ENCODE data around the gene CDYL.

Gene CDYL

GRCh38 chr6:4950836-4951533 lies 174.8 kb downstream of the CDYL start:
- peaks cover 3% of the 10 kb centered on the region for H3K4me1 ChIP-seq
- H3K27ac ChIP-seq, result no peak overlapping the region
- no peaks in the 10 kb centered on the region for H3K79me2 ChIP-seq
- no peaks in the 10 kb centered on the region for H3K9me3 ChIP-seq (ENCODE audit: control insufficient read depth, low read length)
- H2AFZ ChIP-seq, result no peak overlapping the region
- no peak overlapping the region for H3K9ac ChIP-seq
- no peak overlapping the region for H3K4me3 ChIP-seq (ENCODE audit: low read depth, low read length)
- H3K27me3 ChIP-seq (ENCODE audit: control insufficient read depth, insufficient read depth, low read length), result no peaks in the 10 kb centered on the region
- TF ChIP-seq CTCF (IDR thresholded peaks at IDR 0.05), result no peak
- H3K36me3 ChIP-seq (ENCODE audit: control insufficient read depth, insufficient read depth, low read length), result no peaks in the 10 kb centered on the region
- no peak overlapping the region for H3K4me2 ChIP-seq (ENCODE audit: low read length)

GRCh38 chr6:4953440-4953839 lies 177.2 kb downstream of the CDYL start:
- H3K27me3 ChIP-seq (ENCODE audit: control insufficient read depth, insufficient read depth, low read length), result no peaks in the 10 kb centered on the region
- no peaks in the 10 kb centered on the region for H3K79me2 ChIP-seq
- no peak overlapping the region for H3K4me3 ChIP-seq (ENCODE audit: low read depth, low read length)
- no peak overlapping the region for H3K27ac ChIP-seq
- no peak overlapping the region for H3K9ac ChIP-seq
- no peak overlapping the region for H2AFZ ChIP-seq
- no peak for TF ChIP-seq CTCF (IDR thresholded peaks at IDR 0.05)
- no peak overlapping the region for H3K4me2 ChIP-seq (ENCODE audit: low read length)
- no peaks in the 10 kb centered on the region for H3K4me1 ChIP-seq
- H3K36me3 ChIP-seq (ENCODE audit: control insufficient read depth, insufficient read depth, low read length), result no peaks in the 10 kb centered on the region
- no peaks in the 10 kb centered on the region for H3K9me3 ChIP-seq (ENCODE audit: control insufficient read depth, low read length)

- Histone ChIP-seq H3K36me3 (ENCODE audit: control insufficient read depth, insufficient read depth, low read length) (no peaks in the 10 kb centered on the region), H3K79me2 (no peaks in the 10 kb centered on the region), H2AFZ (no peak overlapping the region), H3K27ac (no peak overlapping the region), H3K9ac (no peak overlapping the region), H3K4me1 (no peaks in the 10 kb centered on the region), H3K27me3 (ENCODE audit: control insufficient read depth, insufficient read depth, low read length) (no peaks in the 10 kb centered on the region), H3K4me2 (ENCODE audit: low read length) (no peak overlapping the region), H3K9me3 (ENCODE audit: control insufficient read depth, low read length) (no peaks in the 10 kb centered on the region), H3K4me3 (ENCODE audit: low read depth, low read length) (no peak overlapping the region)
- no peak for TF ChIP-seq CTCF (IDR thresholded peaks at IDR 0.05)
Observed at GRCh38 chr6:4956625-4957024, 180.4 kb downstream of the CDYL start.

- Histone ChIP-seq H2AFZ (peak overlapping the region; percentile 56), H3K36me3 (ENCODE audit: control insufficient read depth, insufficient read depth, low read length) (no peaks in the 10 kb centered on the region), H3K27ac (no peak overlapping the region), H3K9ac (no peak overlapping the region), H3K4me2 (ENCODE audit: low read length) (no peak overlapping the region), H3K27me3 (ENCODE audit: control insufficient read depth, insufficient read depth, low read length) (no peaks in the 10 kb centered on the region), H3K4me3 (ENCODE audit: low read depth, low read length) (no peak overlapping the region), H3K79me2 (no peaks in the 10 kb centered on the region), H3K4me1 (no peaks in the 10 kb centered on the region), H3K9me3 (ENCODE audit: control insufficient read depth, low read length) (no peaks in the 10 kb centered on the region)
- TF ChIP-seq CTCF (IDR thresholded peaks at IDR 0.05), result peak; percentile 35
Observed at GRCh38 chr6:4957521-4958231, 181.5 kb downstream of the CDYL start.
